ENCODE measurements around the gene FRMPD2. TPM values are rescaled to one million over a fixed set of nuclear protein-coding genes. Genes with fewer than 3 reads are reported as not detected.

The FRMPD2 gene
- polyA plus RNA-seq, 2 of the 4 experiments (the other 2 are of a cell fraction): 0.13 to 0.15 TPM

- no peak for TF ChIP-seq MAZ (IDR thresholded peaks at IDR 0.05; ENCODE audit: borderline replicate concordance, low read depth, low read length)
These were observed 24.6 kb upstream of the FRMPD2 start (continued) for GRCh38 chr10:48299066-48299465.

- Histone ChIP-seq H3K4me2 (no peak overlapping the region), H3K27ac (no peak overlapping the region), H3K4me3 (no peak overlapping the region), H3K4me1 (no peaks in the 10 kb centered on the region), H3K9me3 (no peaks in the 10 kb centered on the region)
- POLR2A ChIA-PET: no interaction called here
- no peak for ATAC-seq
- WGBS (ENCODE audit: missing lambda C conversion rate): 66% methylated on average over 4 of the region's 4 CpGs
- no peak for TF ChIP-seq HES2 (IDR thresholded peaks at IDR 0.05)
- TF ChIP-seq ESRRA (IDR thresholded peaks at IDR 0.05; ENCODE audit: borderline replicate concordance, low read length): no peak
- TF ChIP-seq POLR2AphosphoS2 (conservative IDR thresholded peaks at IDR 0.05; ENCODE audit: low read length): no peak
- no peak for TF ChIP-seq PHF8 (IDR thresholded peaks at IDR 0.05; ENCODE audit: borderline replicate concordance, low read depth)
- TF ChIP-seq CBX8 (IDR thresholded peaks at IDR 0.05): no peak
- no peak for TF ChIP-seq HDAC2 (IDR thresholded peaks at IDR 0.05)
- TF ChIP-seq POLR2A (IDR thresholded peaks at IDR 0.05; ENCODE audit: low read length): no peak
- TF ChIP-seq HMGXB4 (CRISPR knock-in tag; IDR thresholded peaks at IDR 0.05; ENCODE audit: borderline replicate concordance): no peak
- TF ChIP-seq MYC (IDR thresholded peaks at IDR 0.05; ENCODE audit: borderline replicate concordance, low read length): no peak
- no peak for TF ChIP-seq EHF (CRISPR knock-in tag; IDR thresholded peaks at IDR 0.05)
- TF ChIP-seq CTCF (IDR thresholded peaks at IDR 0.05): no peak
- TF ChIP-seq RAD21 (conservative IDR thresholded peaks at IDR 0.05 in 1 of 2, IDR thresholded peaks at IDR 0.05 in 1 of 2): no peak
- no peak for TF ChIP-seq ATOH8 (CRISPR knock-in tag; IDR thresholded peaks at IDR 0.05; ENCODE audit: low read depth)
- no peak for TF ChIP-seq EP300 (IDR thresholded peaks at IDR 0.05)
- TF ChIP-seq FOXS1 (CRISPR knock-in tag; IDR thresholded peaks at IDR 0.05): no peak
- no peak for TF ChIP-seq REST (IDR thresholded peaks at IDR 0.05)
- CTCF ChIA-PET: no interaction called here
- no peak for DNase-seq (ENCODE audit: low read depth in 1 of 2, low spot score in 1 of 2)
- no peak for FAIRE-seq
These were observed 22.1 kb upstream of the FRMPD2 start for GRCh38 chr10:48296576-48297098.

Data from A549 (cell line).